HUDEP-2 (cell line): ENCODE results near the gene FOXC1.

ENCODE experiments used
- DNase-seq, 76 experiments: peaks; one replicate each; lab custom pipeline; 2025; ENCODE audit not compliant: unreplicated experiment in 76 of 76; lab: John Stamatoyannopoulos, UW

Gene FOXC1

GRCh38 chr6:1584146-1584545 is 25.6 kb upstream of the FOXC1 start:
- DNase-seq, result no peak

- DNase-seq, result no peak
These were observed 24.6 kb upstream of the FOXC1 start for GRCh38 chr6:1584996-1585668.

DNA sequence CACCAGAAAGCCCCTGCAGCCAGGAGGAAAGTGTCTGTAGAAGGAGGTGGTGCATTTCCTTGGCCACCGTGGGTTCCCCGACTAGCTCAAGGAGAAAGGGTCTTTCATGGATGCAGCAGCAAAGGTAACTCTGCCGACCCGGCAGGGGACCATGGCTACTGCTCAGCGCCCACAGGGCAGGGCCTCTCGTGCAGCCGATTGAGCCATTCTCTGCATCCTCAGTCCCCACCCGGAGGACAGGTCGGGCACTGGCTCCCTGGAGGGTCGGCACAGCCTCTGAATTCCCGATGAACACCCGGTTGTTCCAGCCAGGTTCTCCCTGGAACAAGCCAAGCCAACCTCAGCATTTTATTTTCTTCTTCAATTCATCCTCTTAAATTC is 24.1 kb upstream of the FOXC1 start:
- DNase-seq, result no peak

DNA sequence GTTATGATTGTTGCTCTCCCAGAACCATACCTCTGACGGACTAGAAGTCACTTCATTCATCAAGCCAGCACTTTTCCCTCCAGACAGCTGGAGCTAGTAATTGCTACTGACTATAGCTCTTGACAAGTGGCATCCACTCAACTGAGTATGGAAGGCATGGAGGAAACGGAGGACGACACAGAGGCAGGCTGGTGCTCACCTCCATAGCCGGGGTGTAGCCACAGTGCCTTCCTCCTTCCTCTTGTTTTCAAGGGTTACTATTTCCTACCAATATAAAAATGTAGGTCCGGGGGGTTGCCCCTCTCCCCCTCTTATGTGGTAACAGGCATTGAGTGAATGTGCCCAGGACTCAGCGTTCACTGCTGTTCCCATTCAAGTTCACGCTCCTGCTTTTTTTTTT is 23.5 kb upstream of the FOXC1 start:
- no peak for DNase-seq

DNA sequence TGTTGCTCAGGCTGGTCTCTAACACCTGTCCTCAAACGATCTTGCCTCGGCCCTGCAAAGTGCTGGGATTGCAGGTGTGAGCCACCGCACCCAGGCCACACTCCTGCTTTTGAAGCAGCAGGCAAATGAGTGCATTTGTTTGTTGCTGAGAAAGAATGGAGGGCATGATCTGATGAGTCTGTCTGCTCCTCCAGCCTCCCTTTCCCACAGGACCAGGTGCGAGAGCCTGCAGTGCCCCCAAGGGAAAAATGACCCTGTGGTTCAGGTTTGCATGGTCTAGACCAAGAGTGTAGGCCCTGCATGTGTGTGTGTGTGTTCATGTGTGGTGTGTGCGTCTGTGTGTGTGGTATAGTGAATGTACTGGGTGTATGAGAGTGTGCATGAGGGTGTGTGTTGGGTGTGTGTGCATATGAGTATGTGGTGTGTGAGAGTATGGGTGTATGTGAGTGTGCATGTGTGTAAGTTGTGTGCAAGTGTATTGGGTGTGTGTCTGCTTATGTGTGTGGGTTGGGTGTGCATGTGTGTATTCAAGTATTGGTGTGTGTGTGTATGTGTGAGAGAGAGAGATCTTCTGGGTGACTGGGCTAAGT is 22.8 kb upstream of the FOXC1 start:
- no peak for DNase-seq

DNA sequence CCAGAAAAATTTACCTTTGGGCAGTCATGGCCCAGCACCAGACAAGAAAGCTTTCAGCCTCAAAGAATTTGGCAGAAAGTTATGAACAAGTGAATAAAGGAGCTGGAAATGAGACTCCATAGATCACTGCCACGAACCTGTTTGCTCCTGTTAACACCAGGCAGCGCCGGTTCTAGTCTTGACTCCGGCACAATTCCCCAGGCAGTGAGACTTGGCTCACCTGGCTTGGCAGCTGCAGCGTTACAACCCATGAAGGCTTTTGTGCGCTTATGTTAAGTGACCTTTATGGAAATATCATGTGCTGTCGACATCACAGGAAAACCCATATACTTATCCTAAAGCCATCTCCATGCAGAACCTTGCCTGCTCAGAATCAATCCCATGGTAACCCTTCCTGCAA is 22.2 kb upstream of the FOXC1 start:
- no peak for DNase-seq

DNA sequence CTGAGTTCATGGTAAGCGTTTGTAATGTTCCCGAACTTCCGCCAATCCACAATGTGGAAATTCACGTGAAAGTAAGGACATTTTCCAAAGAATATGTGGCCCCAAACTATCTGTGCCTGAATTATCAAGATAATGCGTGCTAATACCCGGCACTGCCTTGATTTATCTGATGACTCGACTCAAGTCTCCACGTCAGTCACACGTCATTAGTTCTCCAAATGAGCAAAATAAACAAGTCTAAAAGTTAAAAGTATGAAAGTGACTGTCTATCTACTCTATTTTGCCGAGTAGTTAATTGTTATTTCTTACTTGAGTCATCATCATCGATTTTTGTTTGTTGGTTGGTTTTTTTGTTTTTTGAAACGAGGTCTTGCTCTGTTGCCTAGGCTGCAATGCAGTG is 21.7 kb upstream of the FOXC1 start:
- no peak for DNase-seq

GRCh38 chr6:1589208-1589607 is 20.5 kb upstream of the FOXC1 start:
- no peak for DNase-seq

DNA sequence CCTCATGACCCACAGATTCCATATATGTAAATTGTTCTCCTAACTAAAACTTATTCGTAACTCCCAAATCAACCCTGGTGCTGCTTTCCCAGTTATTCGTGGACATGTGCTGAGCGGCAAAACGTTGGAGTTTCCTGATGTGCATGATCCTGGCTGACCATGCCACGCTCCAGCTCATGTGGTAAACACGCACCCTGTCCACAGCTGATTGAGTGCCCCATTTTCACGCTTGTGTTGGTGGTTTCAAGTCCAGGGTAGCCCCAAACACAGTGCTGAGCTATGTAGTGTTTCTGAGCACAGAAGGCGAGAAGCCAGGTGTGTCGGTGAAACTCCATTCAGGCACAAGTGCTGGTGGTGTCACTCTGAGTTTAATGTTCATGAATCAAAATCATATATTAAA is 19.1 kb upstream of the FOXC1 start:
- no peak for DNase-seq

DNA sequence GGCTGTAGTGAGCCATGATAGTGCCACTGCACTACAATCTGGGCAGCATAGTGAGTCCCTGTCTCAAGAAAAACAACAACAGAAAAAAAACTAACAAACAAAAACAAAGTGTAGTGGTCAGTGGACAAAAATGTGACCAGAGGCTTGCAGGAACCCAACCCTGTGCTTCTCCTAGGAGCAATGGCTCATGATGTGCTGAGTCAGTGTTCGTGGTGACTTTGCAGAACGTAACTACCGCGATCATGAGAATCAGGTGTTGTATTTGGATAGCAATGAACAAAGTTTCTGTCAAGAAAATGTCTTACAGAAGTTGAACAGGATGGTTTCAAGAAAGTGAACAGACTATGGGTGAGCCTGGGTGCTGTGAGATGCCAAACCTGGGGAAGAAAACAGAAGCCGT is 18.5 kb upstream of the FOXC1 start:
- no peak for DNase-seq

DNA sequence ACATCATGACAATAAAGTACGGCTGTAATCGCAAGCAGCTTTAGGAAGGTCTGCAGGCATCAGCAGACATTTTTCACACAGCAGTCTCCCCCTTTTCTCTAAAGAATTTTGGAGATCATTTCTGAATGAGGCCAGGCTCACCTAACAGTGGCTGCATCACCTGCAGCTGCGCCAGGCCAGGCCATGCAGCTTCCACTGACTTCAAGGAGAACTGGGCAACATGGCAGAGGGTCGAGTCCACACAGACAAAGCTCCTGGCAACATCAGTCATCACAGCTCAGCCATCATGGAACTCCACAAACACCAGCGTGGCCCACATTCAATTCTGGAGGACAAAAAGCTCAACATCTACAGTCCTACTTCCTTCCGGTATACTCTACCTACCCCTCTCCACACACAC is 17.8 kb upstream of the FOXC1 start:
- no peak for DNase-seq

DNA sequence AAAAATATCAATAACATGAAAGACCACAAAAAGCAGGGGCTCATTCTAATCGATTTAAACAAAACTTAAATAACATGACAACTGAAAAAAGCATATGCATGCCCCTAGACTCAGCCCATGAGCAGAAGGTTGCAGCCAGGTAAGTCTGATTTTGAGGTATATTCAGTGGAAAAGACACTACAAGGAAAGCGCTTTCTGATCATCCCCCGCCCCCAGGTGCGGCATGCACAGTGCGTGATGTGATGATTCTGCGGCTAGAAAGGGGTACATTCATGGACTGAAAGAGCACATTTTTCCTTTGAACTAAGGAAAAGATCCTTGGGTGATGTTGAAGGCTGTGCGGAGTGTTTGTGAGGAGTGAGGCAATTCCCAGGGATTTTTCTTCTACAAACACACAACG is 16.9 kb upstream of the FOXC1 start:
- no peak for DNase-seq

- DNase-seq, result no peak
These were observed 16.3 kb upstream of the FOXC1 start for GRCh38 chr6:1593286-1593957.

- DNase-seq, result no peak
These were observed 15.8 kb upstream of the FOXC1 start for GRCh38 chr6:1593958-1594314.

DNA sequence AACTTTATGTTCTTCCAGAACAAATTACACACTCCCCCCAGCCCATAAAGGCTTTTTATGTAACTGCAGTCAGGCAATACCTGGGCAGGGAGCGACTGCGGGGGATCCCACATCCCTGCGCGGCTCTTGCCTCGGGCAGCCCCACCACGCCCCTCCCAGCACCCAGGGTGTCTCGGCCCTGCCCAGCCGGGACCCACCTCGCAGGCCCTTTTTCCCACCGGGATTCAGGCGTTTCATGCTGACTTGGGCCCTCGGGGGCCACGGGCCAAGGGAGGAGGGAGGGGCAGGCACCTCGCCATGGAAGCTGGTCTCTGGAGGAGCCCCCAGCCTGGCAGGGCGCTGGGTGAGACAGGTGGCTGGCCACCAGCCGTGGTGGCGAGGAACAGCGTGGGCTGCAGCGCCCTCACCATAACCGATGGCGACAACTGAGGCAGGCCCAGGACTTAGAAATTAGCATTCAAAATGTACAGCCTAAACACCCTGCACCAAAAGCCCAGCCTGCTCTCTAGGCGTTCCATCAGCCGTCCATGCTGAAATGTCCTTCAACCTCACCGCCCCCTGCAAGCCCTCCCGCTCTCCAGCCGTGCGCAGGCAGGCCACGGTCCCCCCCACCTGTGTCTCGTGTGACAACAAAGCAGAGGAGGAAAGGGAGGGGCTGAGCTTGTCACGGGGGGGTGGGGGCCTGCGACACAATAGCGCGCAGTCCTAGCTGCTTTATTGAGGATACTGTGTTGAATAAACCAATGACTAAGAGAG is 15.1 kb upstream of the FOXC1 start:
- DNase-seq, result no peak

- DNase-seq, result no peak
These were observed 14.2 kb upstream of the FOXC1 start for GRCh38 chr6:1595271-1596087.

- DNase-seq, result peak in 36 of 76 experiments; percentile 8 to 64 (median 39)
These were observed 13.4 kb upstream of the FOXC1 start for GRCh38 chr6:1596088-1596852.

- no peak for DNase-seq
These were observed 12.5 kb upstream of the FOXC1 start for GRCh38 chr6:1597121-1597744.

DNA sequence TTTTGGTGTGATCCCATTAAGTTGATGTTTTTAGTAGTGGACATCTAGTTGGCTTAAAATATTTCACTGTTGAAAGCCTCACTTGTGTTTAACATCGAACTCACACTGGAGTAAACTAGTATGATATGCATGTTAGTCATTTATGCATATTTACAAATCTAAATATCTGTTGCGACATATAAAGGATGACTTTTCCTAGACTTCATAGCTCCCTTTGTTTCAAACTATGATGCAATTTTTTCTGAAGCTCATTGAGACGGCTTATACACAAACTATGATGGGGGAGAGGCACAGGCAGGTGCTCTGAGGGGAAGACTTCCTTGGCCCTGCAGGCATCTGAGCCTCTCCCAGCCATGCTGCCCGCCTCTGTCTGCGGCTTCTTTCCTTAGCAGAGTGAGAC is 11.8 kb upstream of the FOXC1 start:
- no peak for DNase-seq

- DNase-seq, result no peak
These were observed 11.3 kb upstream of the FOXC1 start for GRCh38 chr6:1598433-1598832.
